Measurements from ENCODE around the gene HNRNPA0.

HNRNPA0 gene

GRCh38 chr5:137706841-137707240 lies 47.3 kb downstream of the HNRNPA0 start:
- H3K23ac ChIP-seq (ENCODE audit: low read depth, low read length, poor library complexity), result no peak overlapping the region
- no peak overlapping the region for H4K8ac ChIP-seq (ENCODE audit: low read depth, low read length)
- H3K4me1 ChIP-seq (ENCODE audit: control insufficient read depth in 2 of 2, insufficient read depth in 1 of 2, low read depth in 1 of 2, low read length in 2 of 2), result no peaks in the 10 kb centered on the region
- no peak overlapping the region for H3K27ac ChIP-seq (replicated peaks; ENCODE audit: low read length)
- H2BK15ac ChIP-seq (ENCODE audit: low read length), result no peak overlapping the region
- H3K36me3 ChIP-seq (replicated peaks in 1 of 2; ENCODE audit: control insufficient read depth in 2 of 2, insufficient read depth in 2 of 2, low read length in 2 of 2), result peaks cover 0 to 6% of the 10 kb centered on the region in 2 donors
- H4K91ac ChIP-seq (ENCODE audit: low read depth, low read length, poor library complexity), result no peak overlapping the region
- no peak overlapping the region for H3K4me2 ChIP-seq (ENCODE audit: insufficient read depth, low read length, poor library complexity, severe bottlenecking)
- H3K9ac ChIP-seq (ENCODE audit: low read depth, low read length, poor library complexity), result no peak overlapping the region
- no peaks in the 10 kb centered on the region for H3K9me3 ChIP-seq (replicated peaks in 1 of 2; ENCODE audit: control insufficient read depth in 2 of 2, insufficient read depth in 1 of 2, low read depth in 1 of 2, low read length in 2 of 2)
- no peak overlapping the region for H2BK12ac ChIP-seq (ENCODE audit: low read length)
- no peak overlapping the region for H2AFZ ChIP-seq (ENCODE audit: low read length)
- no peak overlapping the region for H3K4ac ChIP-seq (ENCODE audit: low read length)
- H2AK5ac ChIP-seq (ENCODE audit: low read depth, low read length), result no peak overlapping the region
- H2BK120ac ChIP-seq (ENCODE audit: low read depth, low read length), result no peak overlapping the region
- no peak overlapping the region for H3K18ac ChIP-seq (ENCODE audit: low read length)
- H3K14ac ChIP-seq (ENCODE audit: low read length), result no peak overlapping the region
- DNase-seq (ENCODE audit: low spot score), result no peak
- no peak overlapping the region for H3K4me3 ChIP-seq (ENCODE audit: low read length in 2 of 2)
- no peaks in the 10 kb centered on the region for H3K27me3 ChIP-seq (ENCODE audit: control insufficient read depth in 3 of 3, insufficient read depth in 3 of 3, low read depth in 1 of 3, low read length in 3 of 3)
- H2BK5ac ChIP-seq (ENCODE audit: low read length), result no peak overlapping the region
- no peaks in the 10 kb centered on the region for H3K79me1 ChIP-seq (ENCODE audit: low read depth, low read length)
- no CpG with 5 or more reads among the region's 2 CpGs for WGBS, 2 donors (ENCODE audit: extremely low coverage in 2 of 2, insufficient read length in 2 of 2, insufficient replicate concordance in 1 of 2)

DNA sequence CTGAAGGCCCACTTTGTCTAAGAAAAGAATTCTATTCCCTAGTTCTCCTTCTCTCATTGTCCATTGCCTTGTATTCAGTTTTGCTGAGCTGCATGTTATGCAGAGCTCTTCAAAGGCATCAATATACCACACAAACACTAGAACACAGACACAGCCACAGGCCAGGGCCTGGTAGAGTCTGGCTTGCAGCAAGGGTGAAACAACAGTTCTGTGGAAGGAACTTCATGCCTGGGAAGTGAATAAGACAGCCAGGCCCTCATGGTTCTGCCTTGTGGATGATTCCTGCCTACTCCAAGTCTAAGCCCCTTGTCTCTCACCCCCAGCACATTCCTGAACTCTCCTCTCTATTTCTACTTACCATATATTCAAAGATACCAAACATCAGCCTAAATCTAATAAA lies 49.1 kb downstream of the HNRNPA0 start:
- H3K36me3 ChIP-seq (replicated peaks in 1 of 2; ENCODE audit: control insufficient read depth in 2 of 2, insufficient read depth in 2 of 2, low read length in 2 of 2), result peaks cover 0 to 6% of the 10 kb centered on the region in 2 donors
- H3K27ac ChIP-seq (replicated peaks; ENCODE audit: low read length), result no peak overlapping the region
- H3K4me3 ChIP-seq (ENCODE audit: low read length in 2 of 2), result no peak overlapping the region
- H3K14ac ChIP-seq (ENCODE audit: low read length), result no peak overlapping the region
- no peak overlapping the region for H4K8ac ChIP-seq (ENCODE audit: low read depth, low read length)
- no peak overlapping the region for H2BK15ac ChIP-seq (ENCODE audit: low read length)
- no peak overlapping the region for H2BK12ac ChIP-seq (ENCODE audit: low read length)
- H3K18ac ChIP-seq (ENCODE audit: low read length), result no peak overlapping the region
- no peak overlapping the region for H2BK120ac ChIP-seq (ENCODE audit: low read depth, low read length)
- no peak overlapping the region for H3K9ac ChIP-seq (ENCODE audit: low read depth, low read length, poor library complexity)
- no peak overlapping the region for H2AK5ac ChIP-seq (ENCODE audit: low read depth, low read length)
- H3K4ac ChIP-seq (ENCODE audit: low read length), result no peak overlapping the region
- H3K9me3 ChIP-seq (replicated peaks in 1 of 2; ENCODE audit: control insufficient read depth in 2 of 2, insufficient read depth in 1 of 2, low read depth in 1 of 2, low read length in 2 of 2), result no peaks in the 10 kb centered on the region
- DNase-seq (ENCODE audit: low spot score), result no peak
- no peak overlapping the region for H2BK5ac ChIP-seq (ENCODE audit: low read length)
- H3K27me3 ChIP-seq (ENCODE audit: control insufficient read depth in 3 of 3, insufficient read depth in 3 of 3, low read depth in 1 of 3, low read length in 3 of 3), result no peaks in the 10 kb centered on the region
- no peak overlapping the region for H2AFZ ChIP-seq (ENCODE audit: low read length)
- H3K23ac ChIP-seq (ENCODE audit: low read depth, low read length, poor library complexity), result no peak overlapping the region
- no peak overlapping the region for H4K91ac ChIP-seq (ENCODE audit: low read depth, low read length, poor library complexity)
- H3K4me2 ChIP-seq (ENCODE audit: insufficient read depth, low read length, poor library complexity, severe bottlenecking), result no peak overlapping the region
- no peaks in the 10 kb centered on the region for H3K4me1 ChIP-seq (ENCODE audit: control insufficient read depth in 2 of 2, insufficient read depth in 1 of 2, low read depth in 1 of 2, low read length in 2 of 2)
- H3K79me1 ChIP-seq (ENCODE audit: low read depth, low read length), result no peaks in the 10 kb centered on the region

GRCh38 chr5:137703565-137703964 lies 50.6 kb downstream of the HNRNPA0 start:
- 100% methylated on average over 2 of the region's 5 CpGs; no CpG with 5 or more reads in 1 of the 2 donors for WGBS, 2 donors (ENCODE audit: extremely low coverage in 2 of 2, insufficient read length in 2 of 2, insufficient replicate concordance in 1 of 2)
- no peaks in the 10 kb centered on the region for H3K79me1 ChIP-seq (ENCODE audit: low read depth, low read length)
- no peak overlapping the region for H3K4me3 ChIP-seq (ENCODE audit: low read length in 2 of 2)
- no peak overlapping the region for H2BK12ac ChIP-seq (ENCODE audit: low read length)
- peaks cover 0 to 4% of the 10 kb centered on the region in 2 donors for H3K36me3 ChIP-seq (replicated peaks in 1 of 2; ENCODE audit: control insufficient read depth in 2 of 2, insufficient read depth in 2 of 2, low read length in 2 of 2)
- H2AK5ac ChIP-seq (ENCODE audit: low read depth, low read length), result no peak overlapping the region
- no peak overlapping the region for H3K4me2 ChIP-seq (ENCODE audit: insufficient read depth, low read length, poor library complexity, severe bottlenecking)
- no peak overlapping the region for H4K91ac ChIP-seq (ENCODE audit: low read depth, low read length, poor library complexity)
- H2BK5ac ChIP-seq (ENCODE audit: low read length), result no peak overlapping the region
- no peaks in the 10 kb centered on the region for H3K9me3 ChIP-seq (replicated peaks in 1 of 2; ENCODE audit: control insufficient read depth in 2 of 2, insufficient read depth in 1 of 2, low read depth in 1 of 2, low read length in 2 of 2)
- H3K27ac ChIP-seq (replicated peaks; ENCODE audit: low read length), result no peak overlapping the region
- H3K27me3 ChIP-seq (ENCODE audit: control insufficient read depth in 3 of 3, insufficient read depth in 3 of 3, low read depth in 1 of 3, low read length in 3 of 3), result no peaks in the 10 kb centered on the region
- H3K18ac ChIP-seq (ENCODE audit: low read length), result no peak overlapping the region
- H2BK120ac ChIP-seq (ENCODE audit: low read depth, low read length), result no peak overlapping the region
- no peak overlapping the region for H3K4ac ChIP-seq (ENCODE audit: low read length)
- no peak overlapping the region for H3K23ac ChIP-seq (ENCODE audit: low read depth, low read length, poor library complexity)
- H2AFZ ChIP-seq (ENCODE audit: low read length), result no peak overlapping the region
- no peaks in the 10 kb centered on the region for H3K4me1 ChIP-seq (ENCODE audit: control insufficient read depth in 2 of 2, insufficient read depth in 1 of 2, low read depth in 1 of 2, low read length in 2 of 2)
- H3K14ac ChIP-seq (ENCODE audit: low read length), result no peak overlapping the region
- H4K8ac ChIP-seq (ENCODE audit: low read depth, low read length), result no peak overlapping the region
- H3K9ac ChIP-seq (ENCODE audit: low read depth, low read length, poor library complexity), result no peak overlapping the region
- no peak overlapping the region for H2BK15ac ChIP-seq (ENCODE audit: low read length)
- DNase-seq (ENCODE audit: low spot score), result no peak

DNA sequence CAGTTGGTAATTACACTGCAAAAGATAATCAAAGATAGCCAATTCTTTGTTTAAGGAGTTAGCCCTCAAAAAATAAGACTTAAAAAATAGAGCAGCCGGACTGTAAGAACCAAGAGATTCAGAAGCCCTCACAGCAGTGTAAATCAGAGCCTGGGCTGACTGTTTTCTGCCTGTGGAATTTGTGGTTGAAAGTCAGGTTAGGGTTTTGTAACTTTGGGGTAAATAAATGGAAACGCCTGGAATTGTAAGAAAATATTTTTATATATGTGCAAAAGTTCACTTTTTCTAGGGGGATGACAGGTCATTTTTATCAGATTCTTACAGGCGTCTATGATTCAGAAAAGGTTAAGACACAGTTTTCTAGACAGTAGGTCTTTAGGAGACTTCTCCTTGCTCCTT lies 53.9 kb downstream of the HNRNPA0 start:
- no peak overlapping the region for H2BK5ac ChIP-seq (ENCODE audit: low read length)
- no peak overlapping the region for H2AK5ac ChIP-seq (ENCODE audit: low read depth, low read length)
- no peaks in the 10 kb centered on the region for H3K27me3 ChIP-seq (ENCODE audit: control insufficient read depth in 3 of 3, insufficient read depth in 3 of 3, low read depth in 1 of 3, low read length in 3 of 3)
- no peak overlapping the region for H3K4me2 ChIP-seq (ENCODE audit: insufficient read depth, low read length, poor library complexity, severe bottlenecking)
- H3K4me3 ChIP-seq (ENCODE audit: low read length in 2 of 2), result no peak overlapping the region
- no peak overlapping the region for H2BK15ac ChIP-seq (ENCODE audit: low read length)
- no peak overlapping the region for H4K91ac ChIP-seq (ENCODE audit: low read depth, low read length, poor library complexity)
- H2BK12ac ChIP-seq (ENCODE audit: low read length), result no peak overlapping the region
- no peak overlapping the region for H2AFZ ChIP-seq (ENCODE audit: low read length)
- no CpG with 5 or more reads among the region's 3 CpGs for WGBS, 2 donors (ENCODE audit: extremely low coverage in 2 of 2, insufficient read length in 2 of 2, insufficient replicate concordance in 1 of 2)
- DNase-seq (ENCODE audit: low spot score), result no peak
- no peak overlapping the region for H4K8ac ChIP-seq (ENCODE audit: low read depth, low read length)
- no peak overlapping the region for H3K14ac ChIP-seq (ENCODE audit: low read length)
- no peaks in the 10 kb centered on the region for H3K79me1 ChIP-seq (ENCODE audit: low read depth, low read length)
- H3K4me1 ChIP-seq (ENCODE audit: control insufficient read depth in 2 of 2, insufficient read depth in 1 of 2, low read depth in 1 of 2, low read length in 2 of 2), result no peaks in the 10 kb centered on the region
- H3K27ac ChIP-seq (replicated peaks; ENCODE audit: low read length), result no peak overlapping the region
- no peak overlapping the region for H2BK120ac ChIP-seq (ENCODE audit: low read depth, low read length)
- H3K36me3 ChIP-seq (replicated peaks in 1 of 2; ENCODE audit: control insufficient read depth in 2 of 2, insufficient read depth in 2 of 2, low read length in 2 of 2), result peaks cover 0 to 9% of the 10 kb centered on the region in 2 donors
- H3K9ac ChIP-seq (ENCODE audit: low read depth, low read length, poor library complexity), result no peak overlapping the region
- no peak overlapping the region for H3K23ac ChIP-seq (ENCODE audit: low read depth, low read length, poor library complexity)
- no peaks in the 10 kb centered on the region for H3K9me3 ChIP-seq (replicated peaks in 1 of 2; ENCODE audit: control insufficient read depth in 2 of 2, insufficient read depth in 1 of 2, low read depth in 1 of 2, low read length in 2 of 2)
- H3K18ac ChIP-seq (ENCODE audit: low read length), result no peak overlapping the region
- no peak overlapping the region for H3K4ac ChIP-seq (ENCODE audit: low read length)

Measured in neuronal stem cell (in vitro differentiated cells).